Measurements from ENCODE around the gene PRPF19. TPM values are rescaled to one million over a fixed set of nuclear protein-coding genes. Genes with fewer than 3 reads are reported as not detected.

Gene PRPF19
- polyA plus RNA-seq, 4 donors = 89.2 to 130 (median 118) TPM

GRCh38 chr11:60924110-60924905, 17.9 kb upstream of the PRPF19 start, which contains the start of gene TMEM132A:
Gene TMEM132A (plus strand): TSS chr11:60924460. CDS start chr11:60924634, 174 bp downstream.
- DNase-seq (ENCODE audit: low read depth in 4 of 4, low spot score in 3 of 4) = no peak

DNA sequence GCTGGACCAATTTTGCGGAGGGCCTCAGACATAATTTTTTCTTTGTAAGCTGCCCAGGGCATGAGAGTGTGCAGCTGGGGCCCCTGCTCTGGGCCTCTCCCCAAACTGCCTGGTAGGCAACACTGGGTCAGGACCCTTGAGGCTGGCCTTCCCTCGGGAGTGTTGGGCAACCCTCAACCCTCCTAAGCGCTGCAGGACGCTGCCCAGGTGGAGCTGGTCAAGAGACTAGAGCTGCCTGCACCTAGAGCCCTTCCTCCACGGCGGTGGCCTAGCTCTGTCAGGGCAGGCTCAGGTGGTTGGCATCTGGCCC, 17.4 kb upstream of the PRPF19 start:
- no peak for DNase-seq (ENCODE audit: low read depth in 4 of 4, low spot score in 3 of 4)

DNA sequence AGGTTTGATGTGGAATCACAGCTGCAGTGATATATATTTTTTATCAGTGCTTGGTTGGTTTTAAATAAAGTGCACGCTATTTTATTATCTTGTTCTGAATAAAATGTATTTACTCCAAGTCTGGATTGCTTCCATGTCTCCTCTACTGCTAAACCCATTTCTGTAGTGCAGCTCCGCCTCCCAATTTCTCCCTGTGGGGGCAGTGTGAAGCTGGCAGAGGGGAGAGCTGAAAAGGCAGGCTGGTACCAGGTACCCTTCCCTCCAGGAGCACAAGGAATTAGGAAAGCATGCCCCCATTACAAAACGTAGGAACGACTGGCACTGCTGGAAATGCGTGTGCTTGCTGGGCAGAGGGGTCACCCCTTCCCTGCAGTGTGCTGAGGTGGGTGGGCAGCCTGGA, 16.9 kb upstream of the PRPF19 start:
- no peak for DNase-seq (ENCODE audit: low read depth in 4 of 4, low spot score in 3 of 4)

GRCh38 chr11:60922906-60923305, 16.5 kb upstream of the PRPF19 start:
- DNase-seq (ENCODE audit: low read depth in 4 of 4, low spot score in 3 of 4) = no peak

DNA sequence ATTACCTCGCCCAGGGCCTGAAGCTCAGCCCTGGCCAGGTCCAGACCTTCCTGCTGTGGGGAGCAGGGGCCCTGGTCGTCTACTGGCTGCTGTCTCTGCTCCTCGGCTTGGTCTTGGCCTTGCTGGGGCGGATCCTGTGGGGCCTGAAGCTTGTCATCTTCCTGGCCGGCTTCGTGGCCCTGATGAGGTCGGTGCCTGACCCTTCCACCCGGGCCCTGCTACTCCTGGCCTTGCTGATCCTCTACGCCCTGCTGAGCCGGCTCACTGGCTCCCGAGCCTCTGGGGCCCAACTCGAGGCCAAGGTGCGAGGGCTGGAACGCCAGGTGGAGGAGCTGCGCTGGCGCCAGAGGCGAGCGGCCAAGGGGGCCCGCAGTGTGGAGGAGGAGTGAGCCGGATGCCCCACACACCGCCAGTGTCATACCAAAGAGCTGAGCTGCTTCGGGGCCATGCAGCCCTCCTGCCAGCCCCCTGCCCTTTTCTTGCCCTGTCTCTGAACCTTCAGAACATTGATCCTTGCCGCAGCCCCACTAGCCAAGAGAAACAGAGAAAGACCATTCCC, 15.5 kb upstream of the PRPF19 start:
- no peak for DNase-seq (ENCODE audit: low read depth in 4 of 4, low spot score in 3 of 4)

GRCh38 chr11:60921259-60921658, 14.9 kb upstream of the PRPF19 start:
- no peak for DNase-seq (ENCODE audit: low read depth in 4 of 4, low spot score in 3 of 4)

DNA sequence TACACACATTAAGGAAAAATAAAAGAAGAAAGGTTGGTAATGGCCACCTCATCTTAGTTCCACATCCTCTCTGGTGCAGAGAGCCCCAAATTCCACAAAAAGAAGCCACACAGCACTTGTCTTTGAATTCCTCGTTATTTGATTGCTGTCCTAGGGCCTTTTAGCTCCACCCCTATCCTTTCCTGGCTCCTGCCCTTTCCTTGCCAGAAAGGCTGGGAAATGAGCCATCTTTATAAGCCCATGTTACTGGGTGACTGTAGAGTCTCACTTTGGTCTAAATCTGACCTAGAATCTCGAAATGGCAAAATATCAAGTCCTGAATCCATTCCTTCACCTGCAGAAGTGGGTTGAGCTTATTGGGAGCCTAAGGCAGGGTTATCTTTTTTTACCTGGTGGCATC, 13.6 kb upstream of the PRPF19 start:
- DNase-seq (ENCODE audit: low read depth in 4 of 4, low spot score in 3 of 4) = no peak

DNA sequence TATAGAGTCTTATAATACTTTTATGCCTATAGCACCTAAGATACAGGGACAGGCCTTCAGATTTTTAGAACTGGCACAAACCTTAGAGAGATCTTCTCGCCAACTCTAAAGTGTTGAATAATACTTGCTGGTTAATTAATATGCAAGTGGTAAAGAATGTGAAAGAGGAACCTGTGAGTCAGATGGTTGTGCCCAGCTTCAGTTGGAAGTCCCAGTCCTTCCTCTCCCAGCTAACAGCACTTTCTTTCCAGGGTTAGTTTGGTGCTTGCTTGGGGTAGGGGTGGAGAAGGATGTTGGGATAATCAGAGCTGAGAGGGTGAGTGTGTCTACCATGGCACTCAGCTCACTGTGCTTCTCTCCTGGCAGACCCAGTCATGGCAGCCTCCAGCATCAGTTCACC, 12.9 kb upstream of the PRPF19 start:
- DNase-seq (ENCODE audit: low read depth in 4 of 4, low spot score in 3 of 4) = no peak

DNA sequence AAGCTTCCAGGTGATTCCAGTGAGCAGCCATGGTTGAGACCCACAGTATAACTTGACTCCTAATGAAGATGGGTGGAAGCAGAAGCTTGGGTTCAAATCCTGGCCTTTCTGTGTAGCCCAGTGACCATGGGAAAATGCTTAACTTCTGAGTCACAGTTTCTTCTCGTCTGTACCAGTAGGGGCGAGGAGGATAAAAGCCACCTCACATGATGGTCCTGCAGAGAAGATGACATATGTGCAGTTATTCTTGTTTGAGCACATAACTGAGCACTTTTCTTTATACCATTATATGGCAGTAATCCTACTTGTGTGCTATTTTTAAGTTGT, 12.5 kb upstream of the PRPF19 start:
- DNase-seq (ENCODE audit: low read depth in 4 of 4, low spot score in 3 of 4) = no peak

GRCh38 chr11:60918251-60918938, 12.0 kb upstream of the PRPF19 start:
- no peak for DNase-seq (ENCODE audit: low read depth in 4 of 4, low spot score in 3 of 4)

GRCh38 chr11:60917267-60917666, 10.9 kb upstream of the PRPF19 start:
- DNase-seq (ENCODE audit: low read depth in 4 of 4, low spot score in 3 of 4) = no peak

GRCh38 chr11:60916669-60917206, 10.4 kb upstream of the PRPF19 start:
- no peak for DNase-seq (ENCODE audit: low read depth in 4 of 4, low spot score in 3 of 4)

DNA sequence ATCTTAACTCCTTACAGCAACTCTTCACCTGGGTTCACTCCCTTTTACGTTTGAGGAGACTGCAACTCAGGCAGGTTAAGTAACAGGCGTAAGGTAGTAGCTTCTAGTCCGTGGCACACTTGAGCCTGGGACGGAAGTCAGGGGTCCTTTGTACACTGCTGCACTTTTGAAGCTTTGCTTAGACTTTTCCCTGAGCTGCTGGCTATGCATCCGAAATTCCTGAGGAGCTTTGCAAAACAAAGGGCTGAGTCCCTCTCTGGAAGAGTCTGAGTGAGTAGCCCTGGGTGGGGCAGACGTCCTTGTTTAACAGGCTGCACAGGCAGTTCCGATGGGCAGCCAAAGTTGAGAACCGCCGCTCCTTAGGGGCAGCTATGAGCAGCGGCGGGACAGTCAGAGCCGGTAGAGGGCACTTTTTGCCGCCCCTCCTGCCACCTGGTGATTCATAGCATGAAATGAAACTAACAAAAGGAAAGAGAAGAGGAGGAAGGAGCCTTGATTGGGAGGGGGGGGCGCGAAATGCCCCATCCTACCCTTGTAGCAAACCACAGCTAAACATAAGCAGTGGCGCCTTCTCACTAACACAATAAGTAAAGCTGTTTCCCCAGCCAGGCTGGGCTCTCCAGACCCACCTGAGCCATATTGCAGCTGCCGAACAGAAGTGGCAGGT, 9.0 kb upstream of the PRPF19 start:
- no peak for DNase-seq (ENCODE audit: low read depth in 4 of 4, low spot score in 3 of 4)

DNA sequence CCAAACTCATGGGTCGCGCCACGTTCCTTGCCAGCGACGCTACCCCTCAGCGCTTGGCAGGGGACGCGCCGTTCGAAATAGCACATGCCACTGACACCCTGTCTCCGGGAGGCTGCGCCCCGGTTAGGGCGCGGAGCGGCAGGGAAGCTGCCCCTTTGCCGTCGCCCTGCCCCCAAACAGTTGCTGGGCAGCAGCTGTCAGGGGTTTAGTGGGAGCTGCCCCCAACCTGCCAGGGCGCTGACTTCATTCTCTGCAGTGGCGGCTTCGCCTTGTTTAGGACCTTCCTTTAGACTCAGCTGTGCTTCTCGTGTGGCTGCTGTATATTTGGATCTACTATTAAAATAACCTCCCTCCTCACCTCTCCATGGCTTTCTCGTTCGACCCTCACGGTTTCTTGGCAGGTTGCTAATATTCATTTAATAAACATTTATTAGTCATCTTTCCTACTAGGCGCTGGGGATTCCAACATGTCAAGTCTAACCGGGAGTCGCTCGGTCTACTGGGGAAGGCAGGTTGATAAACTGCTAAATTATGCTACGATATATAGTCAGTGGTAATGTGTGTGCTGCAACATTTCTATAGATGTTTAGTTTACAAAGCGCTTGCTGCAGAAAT, 8.4 kb upstream of the PRPF19 start:
- no peak for DNase-seq (ENCODE audit: low read depth in 4 of 4, low spot score in 3 of 4)

DNA sequence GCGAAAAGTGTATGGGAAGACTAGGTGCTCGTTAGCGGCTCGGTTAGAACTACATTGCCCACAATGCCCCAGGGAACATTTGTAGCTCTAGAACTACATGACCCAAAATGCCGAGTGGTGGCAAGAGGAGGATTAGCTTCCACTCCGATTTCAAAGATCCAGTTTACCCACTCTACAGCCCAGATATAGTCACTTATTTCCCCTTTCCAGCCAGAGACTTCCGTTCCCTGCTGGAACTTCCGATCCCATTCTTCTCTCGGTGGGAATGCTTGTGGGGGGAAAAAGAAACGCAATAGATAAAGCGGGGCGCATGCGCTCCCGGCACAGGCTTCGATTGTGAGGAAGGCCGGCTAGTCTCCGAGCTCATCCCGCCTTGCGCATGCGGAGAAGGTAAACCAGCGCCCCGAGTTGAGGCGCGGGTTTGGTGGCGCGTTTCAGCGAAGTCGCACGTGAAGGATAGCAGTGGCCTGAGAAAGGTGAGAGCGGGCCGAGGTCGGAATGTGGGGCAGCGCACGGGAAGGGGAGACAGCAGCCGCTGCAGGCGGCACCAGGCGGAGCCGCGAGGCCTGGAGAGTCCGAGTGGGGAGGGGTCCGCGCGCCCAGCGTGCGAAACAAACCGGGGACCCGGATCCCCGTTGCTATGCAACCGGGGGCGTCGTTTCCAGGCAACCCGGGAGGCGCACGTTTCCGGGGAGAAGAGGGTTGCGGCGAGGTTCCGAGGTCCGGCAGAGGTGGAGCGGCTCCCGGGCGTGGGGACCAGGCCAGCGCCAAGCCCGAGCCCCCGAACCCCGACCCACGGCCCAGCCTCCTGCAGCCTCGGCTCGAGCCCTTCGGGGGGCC, 7.6 kb upstream of the PRPF19 start, which contains the start of gene TMEM109:
Gene TMEM109, plus strand, starts transcription at position 366 of the 840 bp plus-strand sequence. CDS start 5,536 bp downstream, outside the sequence.
- DNase-seq (ENCODE audit: low read depth in 4 of 4, low spot score in 3 of 4) = peak; percentile 82 to 85 (median 83)

DNA sequence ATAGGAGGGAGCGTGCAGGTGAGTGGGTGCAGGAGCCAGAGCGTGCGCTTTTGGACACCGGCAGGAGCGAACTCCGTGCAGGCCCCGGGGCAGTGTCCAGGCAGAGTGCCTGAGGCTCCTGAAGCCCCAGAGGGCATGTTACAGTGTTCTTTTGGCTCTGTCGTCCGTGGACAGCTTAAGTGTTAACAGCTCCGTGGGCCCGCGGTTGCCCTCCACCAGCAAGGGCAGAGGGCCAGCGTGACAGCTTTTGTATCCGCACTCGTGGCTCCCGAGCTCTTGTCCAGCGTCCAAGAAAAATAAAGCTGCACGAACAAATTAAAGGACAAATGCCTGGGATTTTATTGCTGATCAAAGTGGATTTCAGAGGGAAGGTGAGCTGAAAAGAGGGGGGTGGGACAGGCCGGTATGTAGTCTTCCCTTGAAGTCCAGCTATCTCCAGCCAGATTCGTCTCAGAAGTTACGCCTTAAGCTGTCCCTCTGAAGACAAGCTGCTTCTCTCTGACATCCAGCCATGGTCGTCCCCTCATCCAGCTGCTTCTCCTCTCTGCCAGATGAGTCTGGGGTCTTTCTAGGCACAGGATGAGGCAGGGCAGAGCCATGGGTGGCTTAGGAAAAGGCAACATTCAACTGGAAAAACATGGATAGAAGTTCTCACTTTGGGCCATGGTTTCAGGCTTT, 6.6 kb upstream of the PRPF19 start:
- no peak for DNase-seq (ENCODE audit: low read depth in 4 of 4, low spot score in 3 of 4)

DNA sequence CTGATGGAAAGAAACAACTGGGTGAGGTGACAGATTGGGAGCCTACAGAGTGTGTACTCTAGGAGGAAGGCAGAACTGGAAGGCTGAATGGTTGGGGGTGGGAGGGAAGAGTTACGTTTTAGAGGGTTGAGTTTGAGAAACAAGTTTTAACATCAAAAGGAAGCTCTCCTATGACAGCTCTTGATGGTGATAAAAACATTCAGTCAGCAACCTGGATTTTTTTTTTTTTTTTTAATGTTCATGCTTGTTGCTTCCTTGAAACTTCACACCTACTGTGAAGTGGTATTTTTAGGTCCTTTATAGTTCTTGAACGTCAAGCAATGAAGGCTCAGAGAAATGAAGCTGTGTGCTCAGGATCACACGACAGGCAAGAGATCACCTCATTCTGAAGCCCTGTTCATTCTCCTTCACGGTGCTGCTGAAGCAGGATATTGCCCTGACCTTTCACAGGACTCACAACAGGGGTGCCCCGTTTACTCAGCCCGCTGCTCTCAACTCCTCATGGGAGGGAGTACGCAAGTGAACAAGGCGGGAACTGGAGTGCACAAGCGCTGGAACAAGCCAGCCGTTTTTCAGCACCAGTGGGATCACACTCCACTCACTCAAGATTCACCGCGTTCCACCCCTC, 6.0 kb upstream of the PRPF19 start:
- no peak for DNase-seq (ENCODE audit: low read depth in 4 of 4, low spot score in 3 of 4)

DNA sequence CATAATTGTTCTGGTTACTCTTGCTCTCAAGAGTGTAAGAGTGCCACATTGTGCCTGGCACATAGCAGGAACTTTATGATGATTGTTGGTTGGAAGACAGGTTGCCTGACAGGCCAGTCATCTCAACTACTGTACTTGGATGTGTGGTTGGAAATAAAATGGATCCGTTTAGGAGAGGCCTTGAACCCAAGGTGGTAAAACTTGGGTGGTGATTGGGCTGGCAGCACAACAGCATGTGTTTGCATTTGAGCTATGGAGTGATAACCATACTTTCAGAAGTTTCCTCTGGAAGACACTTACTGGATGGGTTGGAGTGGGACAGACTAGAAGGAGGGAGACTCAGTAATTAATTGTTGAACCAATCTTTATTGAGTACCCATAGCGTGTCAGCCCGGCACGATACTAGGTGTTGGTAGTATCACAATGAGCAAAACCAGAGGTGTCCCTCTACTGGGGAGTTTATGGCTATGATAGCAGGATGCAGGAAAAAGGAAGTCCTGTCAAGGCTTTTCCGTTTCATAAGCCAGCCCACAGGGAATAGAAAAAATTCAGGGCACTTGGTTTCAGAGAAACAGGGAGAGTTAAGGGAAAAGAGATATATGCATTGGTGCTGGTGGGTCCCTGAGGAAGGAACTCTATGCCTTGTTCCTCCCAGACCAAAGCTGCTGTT, 4.5 kb upstream of the PRPF19 start:
- DNase-seq (ENCODE audit: low read depth in 4 of 4, low spot score in 3 of 4) = no peak

Data from left renal pelvis (tissue), 4 donors.